DMS79 (cell line): ENCODE results near the gene LRRC26.
A peak's percentile ranks its signal among the peaks of the same experiment; 100 is the strongest.

ENCODE experiments used
- DNase-seq: peaks from one replicate; lab custom pipeline; 2025; lab: John Stamatoyannopoulos, UW

LRRC26 gene

GRCh38 chr9:137149942-137150616, 19.8 kb downstream of the LRRC26 start:
- no peak for DNase-seq

GRCh38 chr9:137149363-137149762, 20.5 kb downstream of the LRRC26 start:
- DNase-seq: no peak

- DNase-seq: peak; percentile 95
Observed at GRCh38 chr9:137148661-137149060, 21.2 kb downstream of the LRRC26 start.

- no peak for DNase-seq
Observed at GRCh38 chr9:137148242-137148641, 21.6 kb downstream of the LRRC26 start.

GRCh38 chr9:137147793-137148160, 22.1 kb downstream of the LRRC26 start:
- DNase-seq: no peak

GRCh38 chr9:137147091-137147792, 22.6 kb downstream of the LRRC26 start:
- DNase-seq: no peak

- DNase-seq: no peak
Observed at GRCh38 chr9:137146527-137146918, 23.3 kb downstream of the LRRC26 start.

GRCh38 chr9:137145731-137146526, 23.9 kb downstream of the LRRC26 start:
- no peak for DNase-seq

- DNase-seq: no peak
Observed at GRCh38 chr9:137143459-137143858, 26.4 kb downstream of the LRRC26 start.

GRCh38 chr9:137141976-137142936, 27.6 kb downstream of the LRRC26 start:
- DNase-seq: no peak

GRCh38 chr9:137141050-137141810, 28.6 kb downstream of the LRRC26 start:
- no peak for DNase-seq

GRCh38 chr9:137140151-137141012, 29.5 kb downstream of the LRRC26 start:
- no peak for DNase-seq

- no peak for DNase-seq
Observed at GRCh38 chr9:137139468-137140150, 30.2 kb downstream of the LRRC26 start.

GRCh38 chr9:137138722-137139467, 31.0 kb downstream of the LRRC26 start, which contains the start of gene GRIN1:
GRIN1 (plus strand) TSS chr9:137139154; CDS start chr9:137139487, 333 bp downstream.
- DNase-seq: no peak

GRCh38 chr9:137138058-137138721, 31.7 kb downstream of the LRRC26 start:
- DNase-seq: peak; percentile 44

GRCh38 chr9:137136881-137137607, 32.8 kb downstream of the LRRC26 start:
- DNase-seq: no peak

GRCh38 chr9:137136261-137136880, 33.5 kb downstream of the LRRC26 start:
- no peak for DNase-seq
